Sigmoid colon (tissue), 3 donors: ENCODE measurements around the gene ZNF189.

Source experiments
- CTCF ChIP-seq, 4 experiments: fragments of 450-650 bp in 3 of 4; fragments of 200-600 bp in 1 of 4; IDR thresholded peaks; one replicate each; pipeline ENCODE4 v1.5.1; 2016 to 2019; ENCODE audit warnings: antibody characterized with exemption in 4 of 4, mild to moderate bottlenecking in 3 of 4, moderate library complexity in 2 of 4
- POLR2A ChIP-seq, 2 donors: fragments of 450-650 bp; IDR thresholded peaks; one replicate each; pipeline ENCODE4 v1.6.1; 2016; ENCODE audit warnings: antibody characterized with exemption in 2 of 2, mild to moderate bottlenecking in 2 of 2, moderate library complexity in 2 of 2

GRCh38 chr9:101408374-101409078 lies 9.9 kb downstream of the ZNF189 start:
- TF ChIP-seq CTCF (IDR thresholded peaks at IDR 0.05) (no peak), POLR2A (IDR thresholded peaks at IDR 0.05) (no peak)
